Astrocyte of the cerebellum (primary cell): ENCODE data around the gene FAF1.
A peak's percentile ranks its signal among the peaks of the same experiment; 100 is the strongest.
"Not testable (repeated sequence)": the region's sequence is repeated elsewhere in the genome, so short reads cannot be mapped to it uniquely, and the experiment has no call there.

Experiments
- DNase-seq: peaks from one replicate; pipeline ENCODE4 v3.0.0-alpha.2; 2011; ENCODE audit warnings: low read depth
- H3K4me3 ChIP-seq: 2 replicates; pipeline ENCODE4 v1.5.1; 2011; ENCODE audit warnings: mild to moderate bottlenecking, low read depth, low read length, moderate library complexity
- CTCF ChIP-seq: IDR thresholded peaks from 2 replicates; pipeline ENCODE4 v1.5.1; 2012; ENCODE audit warnings: low read length, low read depth, moderate library complexity, mild to moderate bottlenecking; ENCODE audit errors: missing control alignments
- in situ Hi-C: cut with HindIII; loops from 2 replicates; pipeline ENCODE4 v1.10.0; 2017; ENCODE audit warnings: low sequenced_read_pairs

Gene FAF1

GRCh38 chr1:50830621-50831020 is 129.4 kb downstream of the FAF1 start:
- in situ Hi-C loops: no loop called here
- DNase-seq: no peak
- H3K4me3 ChIP-seq: no peak overlapping the region
- TF ChIP-seq CTCF: no peak

DNA sequence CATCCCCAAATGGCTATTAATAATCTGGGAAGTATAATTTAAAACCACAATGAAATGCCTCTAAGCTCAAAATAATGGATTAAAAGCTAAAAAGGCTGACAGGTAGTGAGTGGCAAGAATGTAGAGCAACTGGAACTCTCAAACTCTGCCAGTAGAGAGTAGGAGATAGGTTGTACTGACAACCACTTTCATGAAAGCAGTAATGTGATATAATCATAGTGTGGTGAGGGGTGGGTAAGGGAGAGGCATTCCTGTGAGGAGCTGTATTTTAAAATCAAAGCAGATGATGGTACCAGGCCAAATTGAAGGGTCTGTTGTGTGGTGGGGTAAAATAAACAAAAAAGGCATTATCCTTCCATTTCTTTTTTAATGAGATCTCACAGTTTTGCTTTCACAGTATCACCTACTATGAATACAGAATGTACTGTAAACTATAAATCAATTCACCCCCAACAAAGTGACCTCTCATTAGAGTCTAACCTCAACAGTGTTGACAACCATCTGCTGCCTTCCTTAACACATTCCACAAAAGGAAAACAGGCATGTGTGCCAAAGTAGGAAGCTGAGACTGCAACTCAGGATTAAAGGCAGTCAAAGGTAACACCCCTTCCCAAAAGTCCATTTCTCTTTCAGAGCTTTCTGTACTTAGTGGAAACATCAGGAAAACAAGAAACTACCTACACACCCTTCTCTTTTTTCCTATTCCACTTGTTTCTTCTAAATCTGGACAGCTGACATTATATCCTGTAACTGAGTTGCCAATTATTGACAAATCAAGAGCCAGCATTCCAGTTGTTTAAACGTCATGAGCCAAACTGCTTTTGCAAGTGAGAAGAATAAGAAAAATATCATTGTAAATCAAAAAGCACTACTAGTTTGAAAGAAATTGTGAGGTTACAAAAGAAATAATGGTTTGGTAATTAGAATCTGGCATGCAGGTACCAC is 130.8 kb downstream of the FAF1 start:
- peak; percentile 18 for DNase-seq
- no peak for TF ChIP-seq CTCF
- H3K4me3 ChIP-seq: no peak overlapping the region
- in situ Hi-C loops: no loop called here

- in situ Hi-C loops: no loop called here
- H3K4me3 ChIP-seq: no peak overlapping the region
- DNase-seq: no peak
- no peak for TF ChIP-seq CTCF
These were observed 132.5 kb downstream of the FAF1 start for GRCh38 chr1:50827546-50827945.

DNA sequence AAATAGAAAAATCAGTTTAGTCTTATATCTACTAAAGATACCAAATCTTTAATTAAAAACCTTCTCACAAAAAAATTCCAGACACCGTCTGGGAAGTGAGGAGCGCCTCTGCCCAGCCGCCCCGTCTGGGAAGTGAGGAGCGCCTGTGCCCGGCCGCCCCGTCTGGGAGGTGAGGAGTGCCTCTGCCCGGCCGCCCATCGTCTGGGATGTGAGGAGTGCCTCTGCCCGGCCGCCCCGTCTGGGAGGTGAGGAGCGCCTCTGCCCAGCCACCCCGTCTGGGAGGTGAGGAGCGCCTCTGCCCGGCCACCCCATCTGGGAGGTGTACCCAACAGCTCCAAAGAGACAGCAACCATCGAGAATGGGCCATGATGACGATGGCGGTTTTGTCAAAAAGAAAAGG is 133.3 kb downstream of the FAF1 start:
- in situ Hi-C loops, DNase-seq: not testable (repeated sequence)

DNA sequence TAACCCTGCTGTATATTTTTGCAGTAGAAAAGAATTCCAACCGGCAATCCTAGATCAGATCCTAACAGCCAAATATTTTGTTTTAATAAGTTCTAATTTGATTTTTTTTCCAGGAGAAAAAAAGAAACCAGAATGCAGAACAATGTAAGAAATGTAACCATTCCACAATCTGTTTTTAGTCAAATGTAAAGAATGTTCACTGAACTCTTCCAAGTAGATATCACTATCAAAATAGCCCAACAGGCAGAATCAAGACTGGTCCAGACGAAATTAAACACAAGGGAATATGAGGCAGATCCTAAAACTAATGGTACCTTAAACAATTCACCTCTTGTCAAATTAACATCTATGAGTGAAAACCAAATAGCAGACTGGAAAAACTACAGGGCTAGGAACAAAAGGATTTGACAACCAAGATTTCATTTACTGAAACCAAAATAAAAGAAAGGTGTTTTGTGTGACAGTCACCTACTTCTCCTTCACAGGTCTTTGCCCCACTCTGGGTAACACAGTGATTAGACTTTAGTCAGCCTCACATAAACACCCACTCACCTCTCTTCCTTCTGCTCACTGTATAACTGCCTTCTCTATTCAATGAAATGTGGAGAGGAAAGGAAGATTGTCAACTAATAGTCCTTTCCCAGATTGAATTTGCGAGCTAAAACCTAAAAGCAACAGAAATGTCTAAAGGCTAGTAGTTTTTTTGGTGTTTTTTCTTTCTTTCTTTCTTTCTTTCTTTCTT is 137.9 kb downstream of the FAF1 start:
- H3K4me3 ChIP-seq: no peak overlapping the region
- DNase-seq: no peak
- in situ Hi-C loops: no loop called here
- no peak for TF ChIP-seq CTCF

More for the DNA sequence above, 133.3 kb downstream of the FAF1 start:
- not testable (repeated sequence) for H3K4me3 ChIP-seq

GRCh38 chr1:50820545-50820944 is 139.5 kb downstream of the FAF1 start:
- DNase-seq: no peak

More at GRCh38 chr1:50820545-50820944, 139.5 kb downstream of the FAF1 start:
- no peak overlapping the region for H3K4me3 ChIP-seq
- in situ Hi-C loops: no loop called here
- TF ChIP-seq CTCF: no peak
